ENCODE results near the gene FERMT2.
"Not testable (repeated sequence)": the region's sequence is repeated elsewhere in the genome, so short reads cannot be mapped to it uniquely, and the experiment has no call there.

FERMT2 gene

GRCh38 chr14:52939427-52939826, 11.4 kb downstream of the FERMT2 start:
- DNase-seq (ENCODE audit: low spot score): no peak

- no peak for DNase-seq (ENCODE audit: low spot score)
These were observed 13.0 kb downstream of the FERMT2 start for GRCh38 chr14:52937869-52938268.

- no peak for DNase-seq (ENCODE audit: low spot score)
These were observed 13.5 kb downstream of the FERMT2 start for GRCh38 chr14:52937306-52937705.

- DNase-seq (ENCODE audit: low spot score): no peak
These were observed 14.4 kb downstream of the FERMT2 start for GRCh38 chr14:52936437-52936836.

GRCh38 chr14:52935833-52936232, 15.0 kb downstream of the FERMT2 start:
- no peak for DNase-seq (ENCODE audit: low spot score)

- no peak for DNase-seq (ENCODE audit: low spot score)
These were observed 16.1 kb downstream of the FERMT2 start for GRCh38 chr14:52934762-52935161.

GRCh38 chr14:52929192-52929807, 21.6 kb downstream of the FERMT2 start:
- no peak for DNase-seq (ENCODE audit: low spot score)

- no peak for DNase-seq (ENCODE audit: low spot score)
These were observed 23.9 kb downstream of the FERMT2 start for GRCh38 chr14:52926953-52927352.

GRCh38 chr14:52923902-52924575, 26.8 kb downstream of the FERMT2 start:
- DNase-seq (ENCODE audit: low spot score): no peak

GRCh38 chr14:52922656-52923055, 28.2 kb downstream of the FERMT2 start:
- DNase-seq (ENCODE audit: low spot score): peak; percentile 16

GRCh38 chr14:52922059-52922458, 28.8 kb downstream of the FERMT2 start:
- DNase-seq (ENCODE audit: low spot score): no peak

GRCh38 chr14:52920411-52920810, 30.4 kb downstream of the FERMT2 start:
- not testable (repeated sequence) for DNase-seq (ENCODE audit: low spot score)

GRCh38 chr14:52919971-52920370, 30.9 kb downstream of the FERMT2 start:
- peak; percentile 13 for DNase-seq (ENCODE audit: low spot score)

- DNase-seq (ENCODE audit: low spot score): no peak
These were observed 32.4 kb downstream of the FERMT2 start for GRCh38 chr14:52918486-52918885.

GRCh38 chr14:52917735-52918134, 33.1 kb downstream of the FERMT2 start:
- DNase-seq (ENCODE audit: low spot score): no peak

GRCh38 chr14:52914295-52914694, 36.6 kb downstream of the FERMT2 start:
- DNase-seq (ENCODE audit: low spot score): no peak

GRCh38 chr14:52913271-52913670, 37.6 kb downstream of the FERMT2 start:
- no peak for DNase-seq (ENCODE audit: low spot score)

GRCh38 chr14:52911904-52912303, 38.9 kb downstream of the FERMT2 start:
- no peak for DNase-seq (ENCODE audit: low spot score)

GRCh38 chr14:52910572-52910971, 40.3 kb downstream of the FERMT2 start:
- no peak for DNase-seq (ENCODE audit: low spot score)

- no peak for DNase-seq (ENCODE audit: low spot score)
These were observed 42.9 kb downstream of the FERMT2 start for GRCh38 chr14:52907949-52908348.

GRCh38 chr14:52906141-52906601, 44.7 kb downstream of the FERMT2 start:
- DNase-seq (ENCODE audit: low spot score): peak; percentile 14

- no peak for DNase-seq (ENCODE audit: low spot score)
These were observed 47.8 kb downstream of the FERMT2 start for GRCh38 chr14:52902971-52903619.

- DNase-seq (ENCODE audit: low spot score): no peak
These were observed 49.4 kb downstream of the FERMT2 start for GRCh38 chr14:52901357-52901980.

Measured in LoVo (cell line).